Cardiac muscle cell (in vitro differentiated cells and primary cell): ENCODE results near the gene TSPEAR. TPM values are rescaled to one million over a fixed set of nuclear protein-coding genes. Genes with fewer than 3 reads are reported as not detected.

ENCODE experiments used
- DNase-seq, 2 donors: peaks; one replicate each; pipeline versions ENCODE4 v3.0.0 to v3.0.0-alpha.2; 2010 to 2017; ENCODE audit warnings: low read depth in 1 of 2, low spot score in 1 of 2
- H3K27ac ChIP-seq: fragments of 200-600 bp; sonication (generic); 2 replicates; pipeline ENCODE4 v1.5.1; 2016
- H3K27me3 ChIP-seq: fragments of 200-600 bp; sonication (generic); 2 replicates; pipeline ENCODE4 v1.6.0; 2016; ENCODE audit warnings: control low read depth
- H3K36me3 ChIP-seq: fragments of 200-600 bp; sonication (generic); 2 replicates; pipeline ENCODE4 v1.5.1; 2016; ENCODE audit warnings: control low read depth
- H3K4me1 ChIP-seq: fragments of 200-600 bp; sonication (generic); 2 replicates; pipeline ENCODE4 v1.8.1; 2017; ENCODE audit warnings: low read depth, mild to moderate bottlenecking, mixed run types
- H3K4me3 ChIP-seq: fragments of 200-600 bp; sonication (generic); 2 replicates; pipeline ENCODE4 v1.5.1; 2016; ENCODE audit warnings: mild to moderate bottlenecking
- H3K9me3 ChIP-seq: fragments of 200-600 bp; sonication (generic); 2 replicates; pipeline ENCODE4 v1.5.1; 2017; ENCODE audit warnings: low read depth, mild to moderate bottlenecking, control low read depth
- CTCF ChIP-seq: IDR thresholded peaks from 2 replicates; pipeline ENCODE4 v1.5.1; 2012; ENCODE audit warnings: low read depth, mild to moderate bottlenecking, low read length
- polyA plus RNA-seq: library from polyadenylated mRNA; unstranded; fragments of >200 nt; fragmentation: Nextera tagmentation; extraction: Ambion mirVana; gene quantifications from 2 replicates; pipeline ENCODE4 v1.2.1, GENCODE V29; 2016
- total RNA-seq: library from RNA; depleted of rRNA; stranded (reverse); fragments of >200 nt; gene quantifications from 2 replicates; pipeline ENCODE4 v1.2.3, GENCODE V29; 2016

Gene TSPEAR
- total and polyA plus RNA-seq, 2 experiments from 2014 or later, result 2.8 to 3.4 TPM

GRCh38 chr21:44748621-44749020, 37.2 kb upstream of the TSPEAR start:
- Histone ChIP-seq H3K4me3 (no peak overlapping the region), H3K27ac (no peak overlapping the region), H3K27me3 (peaks cover 3% of the 10 kb centered on the region), H3K4me1 (peaks cover 6% of the 10 kb centered on the region), H3K9me3 (peaks cover 2% of the 10 kb centered on the region), H3K36me3 (no peaks in the 10 kb centered on the region)
- no peak for TF ChIP-seq CTCF
- no peak for DNase-seq

- peaks cover 7% of the 10 kb centered on the region for H3K9me3 ChIP-seq
- H3K27me3 ChIP-seq, result no peaks in the 10 kb centered on the region
- peak in 1 of 2 donors; percentile 30 for DNase-seq
- no peak overlapping the region for H3K4me3 ChIP-seq
- no peaks in the 10 kb centered on the region for H3K36me3 ChIP-seq
- TF ChIP-seq CTCF, result peak; percentile 34
- no peaks in the 10 kb centered on the region for H3K4me1 ChIP-seq
- H3K27ac ChIP-seq, result no peak overlapping the region
These were observed 31.2 kb upstream of the TSPEAR start for GRCh38 chr21:44742418-44743153.

DNA sequence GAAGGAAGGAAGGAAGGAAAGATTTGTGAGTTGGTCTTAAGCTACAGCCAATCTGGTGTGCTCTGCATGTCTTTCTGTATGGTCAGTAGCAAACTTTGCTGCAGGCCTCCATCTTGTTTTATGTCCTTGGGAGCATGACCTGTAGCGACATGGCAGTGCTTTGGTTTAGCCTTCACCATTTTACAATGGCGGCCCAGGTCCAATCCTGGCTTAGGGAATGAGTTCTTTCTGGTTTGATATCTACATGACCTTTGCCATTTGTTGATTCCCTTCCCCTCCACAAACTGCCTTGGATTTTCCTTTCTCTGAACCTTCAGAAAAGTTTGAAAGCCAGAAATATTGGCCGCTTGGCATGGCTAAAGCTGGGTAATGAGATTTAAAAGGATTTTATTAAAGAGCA, 30.5 kb upstream of the TSPEAR start:
- peaks cover 7% of the 10 kb centered on the region for H3K9me3 ChIP-seq
- TF ChIP-seq CTCF, result no peak
- no peak overlapping the region for H3K4me3 ChIP-seq
- no peak for DNase-seq
- no peaks in the 10 kb centered on the region for H3K4me1 ChIP-seq
- H3K27ac ChIP-seq, result no peak overlapping the region
- no peaks in the 10 kb centered on the region for H3K36me3 ChIP-seq
- H3K27me3 ChIP-seq, result no peaks in the 10 kb centered on the region

- no peaks in the 10 kb centered on the region for H3K36me3 ChIP-seq
- H3K27ac ChIP-seq, result no peak overlapping the region
- H3K27me3 ChIP-seq, result no peaks in the 10 kb centered on the region
- DNase-seq, result no peak
- no peaks in the 10 kb centered on the region for H3K4me1 ChIP-seq
- H3K9me3 ChIP-seq, result peaks cover 5% of the 10 kb centered on the region
- no peak overlapping the region for H3K4me3 ChIP-seq
- TF ChIP-seq CTCF, result no peak
These were observed 29.4 kb upstream of the TSPEAR start for GRCh38 chr21:44740742-44741141.

DNA sequence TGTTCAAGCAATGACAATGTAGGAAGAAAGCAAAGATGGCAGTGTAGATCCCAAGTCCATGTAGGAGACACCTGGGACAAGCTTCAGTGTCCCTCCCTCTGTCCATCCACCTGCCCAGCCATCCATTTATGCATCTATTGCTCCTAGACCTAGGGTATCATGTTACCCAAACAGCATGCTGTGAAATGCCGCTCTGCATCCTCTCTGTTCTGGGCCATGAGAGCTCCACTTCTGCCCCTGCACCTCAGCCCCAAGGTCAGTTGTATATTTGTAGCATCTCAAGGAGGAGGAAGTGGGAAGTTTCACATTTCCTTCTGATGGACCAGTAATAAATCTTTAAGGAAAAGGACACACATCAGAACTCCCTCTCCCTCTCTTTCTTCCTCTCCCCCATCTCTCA, 27.9 kb upstream of the TSPEAR start:
- DNase-seq, result no peak
- H3K27me3 ChIP-seq, result no peaks in the 10 kb centered on the region
- H3K9me3 ChIP-seq, result peaks cover 5% of the 10 kb centered on the region
- no peak for TF ChIP-seq CTCF
- H3K4me3 ChIP-seq, result no peak overlapping the region
- no peaks in the 10 kb centered on the region for H3K36me3 ChIP-seq
- H3K4me1 ChIP-seq, result no peaks in the 10 kb centered on the region
- H3K27ac ChIP-seq, result no peak overlapping the region
